Measurements from ENCODE around the gene NFRKB. TPM values are rescaled to one million over a fixed set of nuclear protein-coding genes. Genes with fewer than 3 reads are reported as not detected.

The NFRKB gene
- total RNA-seq, 1 experiment from 2014 or later, result 27.4 TPM

- Histone ChIP-seq H3K4me2 (ENCODE audit: low read length) (no peak overlapping the region), H3K9me2 (ENCODE audit: insufficient read depth) (no peaks in the 10 kb centered on the region), H3K4me1 (ENCODE audit: control insufficient read depth in 1 of 2, insufficient read depth in 2 of 2, low read length in 2 of 2) (no peaks in the 10 kb centered on the region), H3K79me2 (ENCODE audit: insufficient read depth, low read length) (peaks cover 23% of the 10 kb centered on the region; the same call in 1 of the 2 replicates), H3K36me3 (ENCODE audit: control insufficient read depth in 1 of 2, insufficient read depth in 2 of 2, low read length in 2 of 2) (peaks cover 57 to 70% of the 10 kb centered on the region in 2 experiments), H3K9ac (ENCODE audit: low read length) (no peak overlapping the region), H3K27ac (ENCODE audit: low read depth, low read length) (no peak overlapping the region), H2AFZ (ENCODE audit: low read depth, low read length, poor library complexity, severe bottlenecking) (no peak overlapping the region), H3K4me3 (replicated peaks in 1 of 2; ENCODE audit: low read depth in 1 of 2, low read length in 2 of 2) (no peak overlapping the region), H4K20me1 (ENCODE audit: insufficient read depth) (no peaks in the 10 kb centered on the region), H3K9me3 (ENCODE audit: control insufficient read depth in 1 of 2, insufficient read depth in 1 of 2, low read depth in 1 of 2, low read length in 2 of 2) (no peaks in the 10 kb centered on the region), H3K27me3 (ENCODE audit: insufficient read depth, low read length) (no peaks in the 10 kb centered on the region)
- ChIA-PET POLR2A (no interaction called here), CTCF (no interaction called here), RAD21 (ENCODE audit: low non-redundant PET in 1 of 2, low total read pairs in 2 of 2, uncharacterized antibody in 2 of 2, unreplicated experiment in 2 of 2) (no interaction called here)
- intact Hi-C loops (cut with micrococcal nuclease), result no loop called here
- TF ChIP-seq SIN3A (IDR thresholded peaks at IDR 0.05; ENCODE audit: low read depth), result no peak
- TF ChIP-seq YY1 (IDR thresholded peaks at IDR 0.05; ENCODE audit: extremely low read depth, insufficient replicate concordance, low read depth, low read length), result no peak
- no peak for TF ChIP-seq RAD21 (IDR thresholded peaks at IDR 0.05; ENCODE audit: low read depth)
- TF ChIP-seq SP1 (IDR thresholded peaks at IDR 0.05; ENCODE audit: low read depth), result no peak
- no peak for TF ChIP-seq EGR1 (IDR thresholded peaks at IDR 0.05; ENCODE audit: low read depth)
- TF ChIP-seq ZFX (IDR thresholded peaks at IDR 0.05), result no peak
- TF ChIP-seq ZBTB33 (IDR thresholded peaks at IDR 0.05; ENCODE audit: extremely low read depth, insufficient replicate concordance, low read length), result no peak
- no peak for TF ChIP-seq ELF1 (IDR thresholded peaks at IDR 0.05; ENCODE audit: borderline replicate concordance, low read depth)
- TF ChIP-seq POLR2A (IDR thresholded peaks at IDR 0.05; ENCODE audit: borderline replicate concordance, extremely low read depth, insufficient read depth, insufficient read length), result no peak
- no peak for TF ChIP-seq MAX (IDR thresholded peaks at IDR 0.05)
- no peak for TF ChIP-seq CTCF (IDR thresholded peaks at IDR 0.05 in 2 of 3, conservative IDR thresholded peaks at IDR 0.05 in 1 of 3; ENCODE audit: borderline replicate concordance in 1 of 3, insufficient read depth in 1 of 3, low read depth in 2 of 3, low read length in 2 of 3)
- no peak for TF ChIP-seq JUND (IDR thresholded peaks at IDR 0.05)
- TF ChIP-seq ATF3 (IDR thresholded peaks at IDR 0.05), result no peak
- ATAC-seq (no peak), DNase-seq (ENCODE audit: low read depth, low spot score) (no peak)
- BruUV-seq (replicated peaks), result no TSS peak
Observed at GRCh38 chr11:129888451-129888850, 6.9 kb downstream of the NFRKB start.
